Gastroesophageal sphincter (tissue), 3 donors: ENCODE results near the gene TAAR9.

Experiments used
- EP300 ChIP-seq: sonication (generic); formaldehyde crosslinking; IDR thresholded peaks from one replicate; pipeline ENCODE4 v1.6.1; 2017; ENCODE audit warnings: antibody characterized with exemption, mild to moderate bottlenecking
- POLR2A ChIP-seq, 2 donors: fragments of 450-650 bp; IDR thresholded peaks; one replicate each; pipeline ENCODE4 v1.6.1; 2017; ENCODE audit warnings: antibody characterized with exemption in 2 of 2, mild to moderate bottlenecking in 2 of 2, moderate library complexity in 1 of 2
- POLR2AphosphoS5 ChIP-seq: sonication (generic); formaldehyde crosslinking; IDR thresholded peaks from one replicate; pipeline ENCODE4 v1.6.1; 2017; ENCODE audit warnings: antibody characterized with exemption
- TF ChIP-seq, protein P1 (sequence below), 4 experiments: fragments of 200-600 bp in 2 of 4; fragments of 450-650 bp in 2 of 4; sonication (generic) in 1 of 4; IDR thresholded peaks; one replicate each; pipeline ENCODE4 v1.5.1; 2017 to 2019; ENCODE audit warnings: antibody characterized with exemption in 4 of 4, mild to moderate bottlenecking in 2 of 4, moderate library complexity in 2 of 4

DNA sequence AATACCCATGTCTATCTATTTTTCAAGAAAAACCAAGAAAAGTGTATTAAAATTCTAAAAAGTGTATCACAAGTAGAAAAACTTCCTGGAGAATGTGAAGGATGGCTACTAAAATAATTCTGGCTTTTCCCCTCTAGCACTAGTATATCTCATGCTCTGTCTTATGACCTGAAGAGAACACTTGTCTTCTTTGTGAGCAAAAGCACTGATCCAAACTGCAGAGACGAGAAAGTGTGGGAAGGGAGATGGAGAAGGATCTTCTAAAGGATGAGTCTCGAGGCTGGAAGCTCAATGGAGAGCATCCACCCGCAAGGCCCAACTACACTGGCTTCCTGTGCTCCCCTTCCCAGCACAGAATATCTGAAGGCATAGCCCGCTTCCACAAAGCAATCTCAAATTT, 48.7 kb upstream of the TAAR9 start:
- TF ChIP-seq, protein P1, sequence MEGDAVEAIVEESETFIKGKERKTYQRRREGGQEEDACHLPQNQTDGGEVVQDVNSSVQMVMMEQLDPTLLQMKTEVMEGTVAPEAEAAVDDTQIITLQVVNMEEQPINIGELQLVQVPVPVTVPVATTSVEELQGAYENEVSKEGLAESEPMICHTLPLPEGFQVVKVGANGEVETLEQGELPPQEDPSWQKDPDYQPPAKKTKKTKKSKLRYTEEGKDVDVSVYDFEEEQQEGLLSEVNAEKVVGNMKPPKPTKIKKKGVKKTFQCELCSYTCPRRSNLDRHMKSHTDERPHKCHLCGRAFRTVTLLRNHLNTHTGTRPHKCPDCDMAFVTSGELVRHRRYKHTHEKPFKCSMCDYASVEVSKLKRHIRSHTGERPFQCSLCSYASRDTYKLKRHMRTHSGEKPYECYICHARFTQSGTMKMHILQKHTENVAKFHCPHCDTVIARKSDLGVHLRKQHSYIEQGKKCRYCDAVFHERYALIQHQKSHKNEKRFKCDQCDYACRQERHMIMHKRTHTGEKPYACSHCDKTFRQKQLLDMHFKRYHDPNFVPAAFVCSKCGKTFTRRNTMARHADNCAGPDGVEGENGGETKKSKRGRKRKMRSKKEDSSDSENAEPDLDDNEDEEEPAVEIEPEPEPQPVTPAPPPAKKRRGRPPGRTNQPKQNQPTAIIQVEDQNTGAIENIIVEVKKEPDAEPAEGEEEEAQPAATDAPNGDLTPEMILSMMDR (IDR thresholded peaks at IDR 0.05): no peak
- TF ChIP-seq EP300 (no peak), POLR2A (IDR thresholded peaks at IDR 0.05) (no peak), POLR2AphosphoS5 (no peak)
